CD14-positive monocyte (primary cell): ENCODE measurements around the gene ALPI. TPM values are rescaled to one million over a fixed set of nuclear protein-coding genes. Genes with fewer than 3 reads are reported as not detected.

Experiments used
- DNase-seq, 3 donors: peaks; one replicate each; pipeline ENCODE4 v3.0.0-alpha.2; 2011 to 2022
- H2AFZ ChIP-seq: 2 replicates; pipeline ENCODE4 v1.6.0; 2012; ENCODE audit warnings: mild to moderate bottlenecking, low read depth, low read length, inconsistent platforms; ENCODE audit not compliant: insufficient read depth, poor library complexity, severe bottlenecking
- H3K27ac ChIP-seq, 2 donors: 1 replicate in 1 of 2; 2 replicates in 1 of 2; pipeline ENCODE4 v1.5.1; 2012 to 2013; ENCODE audit warnings: low read length in 2 of 2, control low read depth in 1 of 2, inconsistent platforms in 1 of 2, low read depth in 1 of 2, mild to moderate bottlenecking in 1 of 2
- H3K27me3 ChIP-seq, 2 donors: one replicate each; pipeline versions ENCODE4 v1.6.0 to v1.6.1; 2011 to 2013; ENCODE audit warnings: low read length in 2 of 2; ENCODE audit not compliant: control insufficient read depth in 2 of 2, insufficient read depth in 2 of 2
- H3K36me3 ChIP-seq, 2 donors: replicated peaks in 1 of 2; 1 replicate in 1 of 2; 2 replicates in 1 of 2; pipeline versions ENCODE4 v1.5.1 to v1.6.1; 2012 to 2013; ENCODE audit warnings: low read length in 2 of 2, control low read depth in 1 of 2, inconsistent platforms in 1 of 2, mild to moderate bottlenecking in 1 of 2; ENCODE audit not compliant: insufficient read depth in 2 of 2, control insufficient read depth in 1 of 2
- H3K4me1 ChIP-seq, 2 donors: 1 replicate in 1 of 2; 2 replicates in 1 of 2; pipeline versions ENCODE4 v1.5.1 to v1.6.1; 2012 to 2013; ENCODE audit warnings: low read length in 2 of 2, control low read depth in 1 of 2, inconsistent platforms in 1 of 2, mild to moderate bottlenecking in 1 of 2, moderate library complexity in 1 of 2; ENCODE audit not compliant: insufficient read depth in 2 of 2, control insufficient read depth in 1 of 2
- H3K4me2 ChIP-seq: replicated peaks from 2 replicates; pipeline ENCODE3; 2012; ENCODE audit warnings: low read length, moderate library complexity, mild to moderate bottlenecking; ENCODE audit not compliant: poor library complexity, severe bottlenecking; ENCODE audit errors: extremely low read depth
- H3K4me3 ChIP-seq, 3 experiments: fragments of 200-600 bp in 1 of 3; sonication (generic) in 1 of 3; replicated peaks in 1 of 3; 1 replicate in 2 of 3; 2 replicates in 1 of 3; pipeline ENCODE4 v1.5.1; 2011 to 2013; ENCODE audit warnings: low read length in 3 of 3, mild to moderate bottlenecking in 3 of 3, control low read depth in 2 of 3, low read depth in 2 of 3, inconsistent platforms in 1 of 3, moderate library complexity in 1 of 3
- H3K79me2 ChIP-seq: 2 replicates; pipeline ENCODE4 v1.6.0; 2012; ENCODE audit warnings: mild to moderate bottlenecking, control low read depth, inconsistent platforms, low read length, moderate library complexity; ENCODE audit not compliant: insufficient read depth
- H3K9ac ChIP-seq: 2 replicates; pipeline ENCODE4 v1.6.0; 2017; ENCODE audit warnings: low read length, mild to moderate bottlenecking; ENCODE audit not compliant: insufficient read depth, poor library complexity, severe bottlenecking
- H3K9me3 ChIP-seq, 2 donors: replicated peaks in 1 of 2; 1 replicate in 1 of 2; 2 replicates in 1 of 2; pipeline versions ENCODE4 v1.5.1 to v1.6.1; 2012 to 2013; ENCODE audit warnings: low read length in 2 of 2, control low read depth in 1 of 2; ENCODE audit not compliant: control insufficient read depth in 1 of 2, insufficient read depth in 1 of 2
- H4K20me1 ChIP-seq: 2 replicates; pipeline ENCODE4 v1.6.0; 2012; ENCODE audit warnings: mild to moderate bottlenecking, low read length, control low read depth, moderate library complexity; ENCODE audit not compliant: insufficient read depth
- H3K27ac Mint-ChIP-seq, 7 donors: one replicate each; pipeline ENCODE4 v1.8.0; 2020; ENCODE audit warnings: mild to moderate bottlenecking in 7 of 7, mixed read lengths in 7 of 7, moderate library complexity in 6 of 7, inconsistent platforms in 2 of 7
- H3K27me3 Mint-ChIP-seq, 3 donors: one replicate each; pipeline ENCODE4 v1.8.0; 2021 to 2022; ENCODE audit warnings: low read depth in 3 of 3, mild to moderate bottlenecking in 3 of 3, mixed read lengths in 3 of 3, moderate library complexity in 3 of 3, inconsistent platforms in 1 of 3
- H3K36me3 Mint-ChIP-seq, 2 donors: one replicate each; pipeline ENCODE4 v1.8.0; 2020; ENCODE audit warnings: mixed read lengths in 2 of 2, inconsistent platforms in 1 of 2, mild to moderate bottlenecking in 1 of 2
- H3K4me1 Mint-ChIP-seq: one replicate; pipeline ENCODE4 v1.8.0; 2020; ENCODE audit warnings: mild to moderate bottlenecking, mixed read lengths
- H3K4me3 Mint-ChIP-seq, 2 donors: one replicate each; pipeline ENCODE4 v1.8.0; 2020; ENCODE audit warnings: mild to moderate bottlenecking in 2 of 2, mixed read lengths in 2 of 2, moderate library complexity in 1 of 2
- H3K9me3 Mint-ChIP-seq, 7 donors: one replicate each; pipeline ENCODE4 v1.8.0; 2020 to 2022; ENCODE audit warnings: mixed read lengths in 7 of 7, mild to moderate bottlenecking in 6 of 7, moderate library complexity in 6 of 7, inconsistent platforms in 2 of 7
- WGBS: methylation state at CpG from one replicate; pipeline ENCODE4 v1.1.5; 2013; ENCODE audit warnings: missing lambda C conversion rate; ENCODE audit not compliant: insufficient coverage; 5-methylcytosine and 5-hydroxymethylcytosine counted together
- intact Hi-C, 2 donors: fragments of 100-400 bp; cut with micrococcal nuclease; formaldehyde crosslinking; loops; one replicate each; pipeline versions ENCODE4 v1.15.0 to v1.15.1; 2023
- polyA plus RNA-seq, 3 donors: library from polyadenylated mRNA; depleted of rRNA in 1 of 3; unstranded in 2 of 3; stranded (reverse) in 1 of 3; fragments of 300-500 nt in 2 of 3; fragments of >200 nt in 1 of 3; fragmentation: Illumina TruSeq in 2 of 3; gene quantifications; 1 replicate in 2 of 3; 2 replicates in 1 of 3; pipeline ENCODE4 v1.2.3, GENCODE V29; 2012 to 2021
- TF ChIP-seq, protein P1 (sequence below): fragments of 200-600 bp; IDR thresholded peaks from one replicate; pipeline ENCODE4 v1.8.0; 2022; ENCODE audit warnings: antibody characterized with exemption, mild to moderate bottlenecking

ALPI gene
- polyA plus RNA-seq, 3 donors: not detected

GRCh38 chr2:232416521-232417470, 39.2 kb upstream of the ALPI start:
- H3K9me3 ChIP-seq: peaks cover 9 to 10% of the 10 kb centered on the region in 2 donors
- DNase-seq: no peak
- peaks cover 7% of the 10 kb centered on the region for H3K4me1 Mint-ChIP-seq
- no peak overlapping the region for H3K4me3 Mint-ChIP-seq
- no peak overlapping the region for H3K4me2 ChIP-seq
- peaks cover 2 to 9% (median 5%) of the 10 kb centered on the region in 7 donors for H3K9me3 Mint-ChIP-seq
- peaks cover 44 to 72% (median 66%) of the 10 kb centered on the region in 3 donors for H3K27me3 Mint-ChIP-seq
- 93% methylated on average over 12 of the region's 17 CpGs for WGBS
- H3K4me1 ChIP-seq: peaks cover 0 to 4% of the 10 kb centered on the region in 2 donors
- no peak overlapping the region for H3K27ac Mint-ChIP-seq
- peaks cover 0 to 2% of the 10 kb centered on the region in 2 donors for H3K36me3 Mint-ChIP-seq
- no peak overlapping the region for H3K27ac ChIP-seq
- no peak overlapping the region for H3K4me3 ChIP-seq
- H3K79me2 ChIP-seq: no peaks in the 10 kb centered on the region
- intact Hi-C loops: no loop called here
- H3K36me3 ChIP-seq: no peaks in the 10 kb centered on the region
- no peaks in the 10 kb centered on the region for H4K20me1 ChIP-seq
- no peak overlapping the region for H3K9ac ChIP-seq
- TF ChIP-seq, protein P1, sequence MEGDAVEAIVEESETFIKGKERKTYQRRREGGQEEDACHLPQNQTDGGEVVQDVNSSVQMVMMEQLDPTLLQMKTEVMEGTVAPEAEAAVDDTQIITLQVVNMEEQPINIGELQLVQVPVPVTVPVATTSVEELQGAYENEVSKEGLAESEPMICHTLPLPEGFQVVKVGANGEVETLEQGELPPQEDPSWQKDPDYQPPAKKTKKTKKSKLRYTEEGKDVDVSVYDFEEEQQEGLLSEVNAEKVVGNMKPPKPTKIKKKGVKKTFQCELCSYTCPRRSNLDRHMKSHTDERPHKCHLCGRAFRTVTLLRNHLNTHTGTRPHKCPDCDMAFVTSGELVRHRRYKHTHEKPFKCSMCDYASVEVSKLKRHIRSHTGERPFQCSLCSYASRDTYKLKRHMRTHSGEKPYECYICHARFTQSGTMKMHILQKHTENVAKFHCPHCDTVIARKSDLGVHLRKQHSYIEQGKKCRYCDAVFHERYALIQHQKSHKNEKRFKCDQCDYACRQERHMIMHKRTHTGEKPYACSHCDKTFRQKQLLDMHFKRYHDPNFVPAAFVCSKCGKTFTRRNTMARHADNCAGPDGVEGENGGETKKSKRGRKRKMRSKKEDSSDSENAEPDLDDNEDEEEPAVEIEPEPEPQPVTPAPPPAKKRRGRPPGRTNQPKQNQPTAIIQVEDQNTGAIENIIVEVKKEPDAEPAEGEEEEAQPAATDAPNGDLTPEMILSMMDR: no peak
- no peak overlapping the region for H2AFZ ChIP-seq
- peaks cover 21 to 56% of the 10 kb centered on the region in 2 donors for H3K27me3 ChIP-seq

- H3K27me3 ChIP-seq: peaks cover 23 to 59% of the 10 kb centered on the region in 2 donors
- no peak overlapping the region for H3K27ac ChIP-seq
- Mint-ChIP-seq H3K9me3 (peaks cover 7 to 16% (median 12%) of the 10 kb centered on the region in 7 donors), H3K4me1 (peaks cover 7% of the 10 kb centered on the region), H3K27me3 (peaks cover 45 to 76% (median 72%) of the 10 kb centered on the region in 3 donors), H3K4me3 (no peak overlapping the region), H3K27ac (no peak overlapping the region), H3K36me3 (peaks cover 0 to 6% of the 10 kb centered on the region in 2 donors)
- WGBS: 94% methylated on average over 2 of the region's 5 CpGs
- H3K9ac ChIP-seq: no peak overlapping the region
- H3K4me1 ChIP-seq: peaks cover 0 to 4% of the 10 kb centered on the region in 2 donors
- no peak overlapping the region for H3K4me3 ChIP-seq
- H3K9me3 ChIP-seq: peaks cover 15 to 17% of the 10 kb centered on the region in 2 donors
- no peaks in the 10 kb centered on the region for H3K36me3 ChIP-seq
- TF ChIP-seq, protein P1: no peak
- H2AFZ ChIP-seq: no peak overlapping the region
- no peak for DNase-seq
- no peaks in the 10 kb centered on the region for H4K20me1 ChIP-seq
- no peak overlapping the region for H3K4me2 ChIP-seq
- intact Hi-C loops: no loop called here
- H3K79me2 ChIP-seq: no peaks in the 10 kb centered on the region
These were observed 38.5 kb upstream of the ALPI start for GRCh38 chr2:232417489-232417888.
